HepG2 (cell line): ENCODE data around the gene ARHGEF10L. TPM values are rescaled to one million over a fixed set of nuclear protein-coding genes. Genes with fewer than 3 reads are reported as not detected.

Experiments
- ATF5 ChIP-seq: sonication (generic); formaldehyde crosslinking; IDR thresholded peaks from 2 replicates; pipeline ENCODE4 v1.4.0; 2020; ENCODE audit warnings: mild to moderate bottlenecking, low read depth, missing genetic modification reagents
- CCDC6 ChIP-seq: sonication (generic); formaldehyde crosslinking; IDR thresholded peaks from 2 replicates; pipeline ENCODE4 v1.8.1; 2022; ENCODE audit warnings: mild to moderate bottlenecking, missing genetic modification reagents, moderate library complexity
- ELK4 ChIP-seq: sonication (generic); formaldehyde crosslinking; IDR thresholded peaks from 2 replicates; pipeline ENCODE4 v1.9.0; 2021; ENCODE audit warnings: missing genetic modification reagents, borderline replicate concordance
- PHF20 ChIP-seq: sonication (generic); formaldehyde crosslinking; IDR thresholded peaks from 2 replicates; pipeline ENCODE4 v1.5.0; 2020; ENCODE audit warnings: mild to moderate bottlenecking, missing genetic modification reagents
- PRDM10 ChIP-seq: sonication (generic); formaldehyde crosslinking; IDR thresholded peaks from 2 replicates; pipeline ENCODE4 v1.4.0; 2020; ENCODE audit warnings: low read depth, missing genetic modification reagents
- SMARCE1 ChIP-seq: fragments of 450-650 bp; IDR thresholded peaks from 2 replicates; pipeline ENCODE4 v1.6.1; 2017; ENCODE audit warnings: borderline replicate concordance
- SOX13 ChIP-seq, 3 experiments: fragments of 450-650 bp in 1 of 3; sonication (generic) in 1 of 3; formaldehyde crosslinking in 1 of 3; IDR thresholded peaks in 2 of 3; conservative IDR thresholded peaks in 1 of 3; 2 replicates each; pipeline versions ENCODE4 v1.5.0 to v1.6.1; 2016 to 2020; ENCODE audit warnings: antibody characterized with exemption in 1 of 3, mild to moderate bottlenecking in 1 of 3, missing compliant biosample characterization in 1 of 3, missing genetic modification reagents in 1 of 3, moderate library complexity in 1 of 3
- SP5 ChIP-seq: IDR thresholded peaks from 2 replicates; pipeline ENCODE4 v1.6.1; 2016; ENCODE audit warnings: low read depth, borderline replicate concordance
- ZFP41 ChIP-seq: sonication (generic); formaldehyde crosslinking; IDR thresholded peaks from 2 replicates; pipeline ENCODE4 v1.4.0; 2020; ENCODE audit warnings: mild to moderate bottlenecking, missing genetic modification reagents, borderline replicate concordance
- ZNF12 ChIP-seq: sonication (generic); formaldehyde crosslinking; IDR thresholded peaks from 2 replicates; pipeline ENCODE4 v1.5.0; 2020; ENCODE audit warnings: missing genetic modification reagents
- ZNF256 ChIP-seq: sonication (generic); formaldehyde crosslinking; conservative IDR thresholded peaks from 2 replicates; pipeline ENCODE4 v1.4.0; 2020; ENCODE audit warnings: missing genetic modification reagents
- ZNF460 ChIP-seq: sonication (generic); formaldehyde crosslinking; IDR thresholded peaks from 2 replicates; pipeline ENCODE4 v1.5.1; 2020; ENCODE audit warnings: missing genetic modification reagents, mild to moderate bottlenecking, borderline replicate concordance
- ZNF569 ChIP-seq: sonication (generic); formaldehyde crosslinking; IDR thresholded peaks from 2 replicates; pipeline ENCODE4 v1.5.0; 2020; ENCODE audit warnings: mild to moderate bottlenecking, missing genetic modification reagents, moderate library complexity, borderline replicate concordance
- ZNF574 ChIP-seq: sonication (generic); formaldehyde crosslinking; IDR thresholded peaks from 2 replicates; pipeline ENCODE4 v1.4.0; 2020; ENCODE audit warnings: missing genetic modification reagents
- ZNF709 ChIP-seq: sonication (generic); formaldehyde crosslinking; IDR thresholded peaks from 2 replicates; pipeline ENCODE4 v1.5.0; 2020; ENCODE audit warnings: mild to moderate bottlenecking, missing genetic modification reagents
- ZNF768 ChIP-seq: sonication (generic); formaldehyde crosslinking; IDR thresholded peaks from 2 replicates; pipeline ENCODE4 v1.4.0; 2020; ENCODE audit warnings: missing genetic modification reagents
- ZSCAN29 ChIP-seq: sonication (generic); formaldehyde crosslinking; conservative IDR thresholded peaks from 2 replicates; pipeline ENCODE4 v1.4.0; 2020; ENCODE audit warnings: mild to moderate bottlenecking, missing genetic modification reagents
- polyA plus RNA-seq, 8 experiments: library from polyadenylated mRNA; depleted of rRNA in 3 of 8; stranded (reverse) in 7 of 8; unstranded in 1 of 8; fragments of >200 nt; fragmentation: Illumina TruSeq in 4 of 8; extraction: Trizol in 4 of 8; gene quantifications; 2 replicates each; pipeline versions ENCODE4 v1.2.1 to v1.2.3, GENCODE V29; 2011 to 2016; ENCODE audit warnings: low read depth in 4 of 8, missing spikeins in 1 of 8, mixed read lengths in 1 of 8; ENCODE audit not compliant: insufficient read depth in 1 of 8
- total RNA-seq, 5 experiments: library from RNA; depleted of rRNA; stranded (reverse); fragments of >200 nt; fragmentation: Illumina TruSeq; extraction: Trizol; gene quantifications; 2 replicates each; pipeline ENCODE4 v1.2.3, GENCODE V29; 2016; ENCODE audit warnings: low read depth in 1 of 5

Gene ARHGEF10L
- total and polyA plus RNA-seq, 2 of the 13 experiments (the other 11 are each of a cell fraction or from before 2014, with no cell fraction given), result 46.5 to 78.3 TPM

- TF ChIP-seq ZNF460, result no peak
- TF ChIP-seq ZNF256 (CRISPR knock-in tag), result 0 out of 2 replicates have a peak, but pooled peaks have one; percentile 48
- no peak for TF ChIP-seq ZFP41 (CRISPR knock-in tag)
- 0 out of 2 replicates have a peak, but pooled peaks have one; percentile 51 for TF ChIP-seq PRDM10 (CRISPR knock-in tag)
- TF ChIP-seq SP5, result peak; percentile 61; the same call in 1 of the 2 replicates
- TF ChIP-seq ZNF574 (CRISPR knock-in tag), result peak; percentile 69
- TF ChIP-seq SMARCE1, result no peak
- no peak for TF ChIP-seq ATF5 (CRISPR knock-in tag)
- TF ChIP-seq ZNF709 (CRISPR knock-in tag), result peak; percentile 61; the same call in 1 of the 2 replicates
- no peak for TF ChIP-seq ELK4 (CRISPR knock-in tag)
- no peak for TF ChIP-seq ZSCAN29 (CRISPR knock-in tag)
- no peak for TF ChIP-seq SOX13 (IDR thresholded peaks at IDR 0.05)
- peak in 1 of 2 experiments; percentile 44; a peak in 1 of 4 replicates for TF ChIP-seq SOX13 (CRISPR knock-in tag; conservative IDR thresholded peaks at IDR 0.05 in 1 of 2, IDR thresholded peaks at IDR 0.05 in 1 of 2)
- TF ChIP-seq ZNF768 (CRISPR knock-in tag), result peak; percentile 52; the same call in 1 of the 2 replicates
- TF ChIP-seq PHF20 (CRISPR knock-in tag), result peak; percentile 49; the same call in 1 of the 2 replicates
- TF ChIP-seq ZNF12 (CRISPR knock-in tag), result no peak; the same call in 1 of the 2 replicates
- TF ChIP-seq CCDC6 (CRISPR knock-in tag), result no peak
- no peak for TF ChIP-seq ZNF569 (CRISPR knock-in tag)
Measured at GRCh38 chr1:17579951-17580939, 40.7 kb downstream of the ARHGEF10L start (continued).
